HG03460 (cell line): ENCODE results near the gene CNTFR.

Experiments
- ATAC-seq: cut with Tn5 transposase; IDR thresholded peaks from one replicate; pipeline ENCODE4 v1.9.1; 2021; ENCODE audit not compliant: unreplicated experiment

Gene CNTFR

DNA sequence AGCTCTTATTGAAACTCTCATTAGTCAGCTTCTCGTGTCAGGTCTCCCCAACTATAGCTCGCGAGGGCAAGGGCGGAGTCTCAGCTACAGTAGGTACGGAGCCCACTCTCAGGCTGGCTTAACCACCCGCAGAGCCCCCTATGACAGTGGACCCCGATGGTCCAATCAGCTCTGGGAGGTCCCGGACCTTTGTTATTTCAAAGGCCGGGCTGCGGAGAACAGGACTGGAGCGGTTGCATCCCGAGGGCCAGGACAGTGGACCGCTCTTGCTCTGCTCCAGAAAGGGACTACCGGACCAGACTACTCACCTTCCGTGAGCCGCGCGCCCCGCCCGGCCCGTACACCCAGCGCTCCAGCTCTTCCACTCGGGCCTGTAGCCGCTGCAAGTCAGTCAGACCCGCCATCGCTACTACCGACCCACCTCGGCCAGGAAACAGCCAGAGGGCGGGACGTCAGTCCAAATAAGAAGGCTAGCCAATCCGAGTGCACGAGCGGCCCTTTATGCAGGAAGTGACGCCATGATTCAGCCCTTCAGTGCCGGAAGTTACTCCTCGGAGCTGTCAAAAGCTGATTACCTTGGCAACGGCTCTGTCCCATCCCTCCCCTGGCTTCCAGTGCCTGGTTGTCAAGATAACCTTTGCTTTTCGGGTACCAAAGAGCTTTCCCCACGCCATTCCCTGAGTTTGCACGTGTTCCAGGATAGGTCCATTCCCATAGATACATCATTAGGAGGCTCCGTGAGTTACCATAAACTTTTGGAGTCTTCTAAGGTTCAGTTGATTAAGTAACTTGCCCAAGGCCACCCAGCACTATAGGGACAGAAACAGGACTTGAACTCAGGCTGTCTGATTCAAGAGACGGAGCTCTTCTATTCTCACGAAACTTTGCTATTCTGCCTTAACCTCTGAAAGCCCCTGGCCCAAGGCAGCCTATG lies 30.8 kb upstream of the CNTFR start, which contains the start of gene DCTN3:
TSS of gene DCTN3 (minus strand) at position 435 of the 934 bp plus-strand sequence. CDS start at position 404, 31 bp downstream.
- ATAC-seq: peak; percentile 99

DNA sequence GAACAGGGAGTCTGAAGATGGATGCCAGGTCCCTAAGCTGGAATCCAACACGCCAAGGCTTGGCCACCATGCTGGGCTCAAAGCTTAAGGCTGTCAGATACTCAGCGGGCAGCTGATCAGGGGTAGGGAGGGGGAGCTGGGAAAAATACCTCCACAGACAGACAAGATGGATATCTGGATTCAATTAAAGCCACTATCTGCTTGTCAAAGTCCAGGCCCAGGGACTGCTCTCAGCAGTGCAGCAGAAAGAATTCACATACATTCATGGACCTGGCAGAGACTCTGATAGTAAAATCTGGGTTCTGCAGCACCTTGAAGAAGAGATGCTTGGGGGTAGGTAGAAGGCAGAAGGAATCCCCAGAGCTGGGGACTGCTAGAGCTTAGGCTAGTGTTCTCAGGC lies 25.6 kb upstream of the CNTFR start:
- ATAC-seq: no peak

DNA sequence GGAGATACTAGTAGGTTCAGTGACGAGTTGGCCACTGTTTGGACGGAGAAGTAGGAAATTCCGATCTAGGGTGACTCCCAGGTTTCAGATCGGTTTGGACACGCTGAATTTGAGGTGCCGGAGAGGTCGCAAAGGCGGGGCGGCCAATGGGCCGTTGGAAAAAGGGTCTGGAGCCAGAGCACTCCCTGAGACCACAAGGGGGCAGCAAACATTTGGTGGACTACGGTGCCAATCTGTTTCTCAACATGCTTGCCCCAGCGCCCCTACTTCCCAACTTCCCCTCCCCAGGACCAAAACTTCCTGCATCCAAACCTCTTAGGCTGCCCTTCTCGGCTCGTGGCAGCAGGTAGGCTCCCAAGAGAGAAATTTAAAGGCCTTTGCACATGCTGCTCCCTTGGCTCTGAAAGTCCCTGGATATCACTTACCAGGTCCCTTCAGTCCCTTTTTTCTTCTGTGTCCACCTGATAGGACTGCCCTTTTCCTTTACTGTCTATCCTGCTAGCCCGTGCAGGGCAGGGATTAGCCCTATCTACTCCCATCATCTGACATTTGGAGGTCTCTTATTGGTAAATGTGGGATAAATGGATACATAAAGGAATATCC lies 23.4 kb upstream of the CNTFR start:
- ATAC-seq: peak; percentile 43

DNA sequence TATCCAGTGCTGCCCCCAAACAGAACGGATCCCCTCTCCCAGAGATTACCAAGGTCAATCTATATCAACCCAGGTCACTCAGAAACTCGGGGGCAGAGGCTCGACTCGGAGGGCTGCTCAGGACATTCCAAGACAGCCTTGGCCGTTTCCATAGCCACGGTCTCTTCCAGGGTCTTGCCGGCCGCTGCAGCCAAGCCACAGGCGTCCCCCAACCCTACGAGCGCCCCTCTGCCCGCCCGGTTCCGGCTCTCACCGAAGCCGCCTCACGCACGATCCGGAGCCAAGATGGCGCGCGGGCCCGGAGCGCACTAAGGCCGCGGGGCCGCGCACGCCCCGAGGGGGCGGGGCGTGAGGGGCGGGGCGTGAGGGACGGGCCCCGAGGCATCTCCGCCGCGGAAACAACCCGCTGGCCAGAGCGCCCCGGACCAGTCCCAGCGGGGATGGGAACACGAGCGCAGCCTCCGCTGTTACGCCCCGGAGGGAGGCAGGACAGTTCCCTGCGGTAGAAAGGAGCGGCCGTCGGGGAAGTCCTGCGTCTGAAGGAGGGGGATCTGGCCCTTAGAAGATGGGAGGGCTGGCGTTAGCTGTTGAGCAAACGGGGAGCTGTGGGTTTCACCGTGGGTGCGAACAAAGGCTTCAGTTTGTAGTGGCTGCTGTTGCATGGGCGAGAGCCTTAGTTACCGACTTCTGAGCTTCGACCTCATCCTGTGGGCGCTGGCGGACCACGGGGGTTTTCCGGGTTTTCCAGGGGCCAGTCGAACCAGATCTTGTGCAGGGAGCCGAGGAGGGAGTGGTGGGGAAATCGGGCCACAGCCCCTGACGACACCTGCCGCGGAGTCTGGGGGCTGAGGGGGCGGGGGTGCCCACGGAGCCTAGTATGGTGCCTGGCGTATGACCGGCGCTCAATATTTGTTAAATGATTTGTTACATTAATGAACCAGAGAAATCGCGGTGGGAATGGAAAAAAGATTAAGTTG lies 22.6 kb upstream of the CNTFR start, which contains the start of gene RPP25L:
TSS of gene RPP25L (minus strand) at position 287 of the 977 bp plus-strand sequence. CDS start 801 bp downstream, outside the sequence.
- peak; percentile 76 for ATAC-seq

DNA sequence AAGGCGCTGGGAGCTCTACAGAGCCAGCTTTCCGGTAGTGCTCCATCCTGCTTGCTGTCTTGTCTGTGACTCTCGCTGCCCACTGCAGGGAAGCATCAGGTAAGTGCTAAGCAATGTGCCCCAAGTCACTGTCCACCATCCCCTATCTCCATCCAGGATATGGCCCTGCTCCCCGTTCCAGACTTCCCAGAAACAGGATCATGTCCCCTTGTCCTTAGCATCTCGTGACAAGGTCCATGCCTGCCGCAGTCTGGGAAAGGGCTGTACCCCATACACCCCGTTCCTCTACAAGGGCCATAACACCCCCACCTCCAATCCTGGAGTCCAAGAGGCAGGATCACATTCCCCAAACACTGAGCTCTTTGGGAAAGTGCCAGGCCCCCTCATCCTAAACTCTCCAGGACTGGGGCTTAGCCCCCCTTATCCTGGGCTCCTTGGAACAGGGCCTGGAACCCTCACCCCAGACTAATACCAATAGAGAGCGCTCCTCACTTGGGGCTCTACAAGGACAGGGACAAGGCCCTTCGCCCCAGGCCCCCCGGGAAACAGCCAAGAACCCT lies 21.8 kb upstream of the CNTFR start:
- no peak for ATAC-seq

DNA sequence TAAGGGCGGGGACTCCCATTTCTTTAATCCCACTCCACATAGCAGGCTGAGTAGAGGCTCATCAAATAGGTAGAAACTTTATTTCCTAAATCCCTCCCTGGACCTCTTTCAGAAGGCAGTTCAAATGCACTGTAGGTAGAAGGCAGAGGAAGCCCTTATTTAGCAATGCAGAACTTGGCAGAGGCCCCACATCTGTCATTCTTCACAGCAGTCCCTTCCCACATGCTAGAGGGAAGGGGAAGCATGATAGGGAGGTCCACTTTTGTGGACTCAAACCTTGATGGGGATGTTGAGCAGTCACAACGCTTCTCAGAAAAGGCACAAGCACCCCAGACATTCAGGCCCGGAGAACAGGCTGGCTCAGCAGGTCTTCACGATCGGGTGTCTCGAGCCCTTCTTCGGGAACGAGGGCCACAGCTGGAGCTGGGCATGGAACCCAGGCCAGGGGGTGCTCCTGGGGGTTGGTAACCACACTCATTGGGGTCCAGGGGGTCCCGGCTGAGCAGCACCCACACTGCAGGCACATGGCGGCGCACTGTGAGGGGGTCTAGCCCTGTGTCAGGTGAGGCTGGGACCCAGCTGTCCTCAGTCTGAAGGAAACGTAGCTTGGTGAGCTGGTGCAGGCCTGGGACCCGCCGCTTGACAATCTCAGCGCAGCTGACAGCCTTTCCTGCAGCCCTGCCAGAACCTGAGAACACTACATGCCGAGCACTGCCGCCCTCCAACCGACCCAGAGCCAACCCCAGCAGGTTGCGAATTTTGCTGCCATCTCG lies 21.1 kb upstream of the CNTFR start:
- ATAC-seq: no peak

DNA sequence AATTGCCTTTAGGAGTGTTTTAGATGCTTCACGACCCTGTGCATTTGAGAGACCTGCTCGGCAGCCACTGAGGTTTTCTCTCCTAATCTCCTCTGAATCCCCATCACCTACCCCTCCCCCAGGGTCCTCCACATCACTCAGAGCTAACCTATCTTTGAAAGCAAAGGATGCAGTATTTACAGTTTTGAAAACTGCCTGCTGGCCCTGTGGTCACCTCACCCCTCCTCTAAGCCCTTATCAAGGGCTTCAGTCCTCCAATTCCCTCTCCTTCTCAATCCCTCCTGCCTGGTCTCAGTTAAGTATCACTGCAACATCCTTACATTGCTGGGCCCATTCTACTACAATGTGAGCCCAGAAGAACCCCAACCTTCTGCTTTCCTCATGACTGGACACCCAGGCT lies 17.8 kb upstream of the CNTFR start:
- no peak for ATAC-seq

DNA sequence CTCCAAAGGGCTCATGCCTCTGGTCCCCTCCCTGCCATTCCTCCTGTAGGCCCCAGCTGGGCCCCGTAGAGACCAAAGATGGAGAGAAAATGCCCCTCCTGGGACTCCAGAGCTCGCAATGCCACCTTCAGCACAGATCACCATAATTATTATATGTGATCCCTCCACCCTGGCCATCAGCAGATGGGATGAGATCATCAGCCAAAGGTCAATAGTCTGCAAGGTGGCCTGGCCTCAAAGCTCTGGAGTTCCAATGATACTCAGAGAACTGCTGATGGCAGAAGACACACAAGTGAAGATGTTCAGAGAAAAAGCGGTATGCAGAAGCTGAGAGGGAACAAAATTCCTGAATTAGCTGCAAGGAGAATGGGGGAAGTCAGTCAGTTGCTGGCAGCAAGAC lies 17.4 kb upstream of the CNTFR start:
- no peak for ATAC-seq

DNA sequence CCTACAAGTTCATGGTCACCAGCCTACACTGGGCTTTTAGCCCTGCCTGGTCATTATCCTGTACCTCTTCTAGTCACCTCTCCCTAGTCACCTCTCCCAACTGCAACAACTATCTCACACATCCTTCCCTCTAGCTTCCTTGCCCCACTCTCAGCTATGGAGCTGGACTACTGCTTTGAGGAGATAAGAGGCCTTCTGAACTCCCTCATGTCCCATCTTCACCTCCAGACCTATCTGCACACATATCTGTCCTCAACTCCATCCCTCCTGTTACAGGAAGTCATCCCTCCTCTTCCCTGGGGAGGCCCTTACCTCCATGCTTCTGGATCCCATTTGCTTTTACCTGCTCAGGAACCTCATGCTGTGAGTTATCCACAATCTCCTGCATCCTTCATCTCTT lies 16.7 kb upstream of the CNTFR start:
- ATAC-seq: no peak

DNA sequence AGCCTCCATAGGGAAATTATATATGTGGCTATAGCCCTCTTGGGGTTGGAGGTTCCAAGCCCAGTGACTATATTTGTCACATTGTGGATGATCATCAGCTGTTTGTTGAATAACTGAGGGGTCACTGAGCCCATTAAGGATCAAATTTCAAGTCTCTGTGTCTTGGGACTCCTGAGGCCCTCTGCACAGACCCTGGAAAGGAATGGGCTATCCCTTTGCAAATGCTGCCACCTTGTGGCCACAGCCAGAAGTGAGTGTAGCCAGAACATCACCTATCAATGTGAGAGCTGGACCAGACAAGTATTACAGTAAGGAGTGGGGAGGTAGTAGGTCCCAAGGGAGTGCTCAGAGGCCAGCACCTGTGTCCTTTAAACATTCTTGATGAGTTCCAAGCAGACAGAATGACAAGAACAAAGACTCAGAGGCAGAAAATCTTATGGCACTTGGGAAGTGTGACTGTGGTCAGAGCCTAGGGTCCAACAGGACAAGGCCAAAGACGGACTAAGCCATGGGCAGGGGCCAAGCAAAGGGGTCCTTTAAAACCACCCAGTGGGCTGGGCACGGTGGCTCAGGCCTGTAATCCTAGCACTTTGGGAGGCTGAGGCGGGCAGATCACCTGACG lies 14.2 kb upstream of the CNTFR start:
- ATAC-seq: no peak

DNA sequence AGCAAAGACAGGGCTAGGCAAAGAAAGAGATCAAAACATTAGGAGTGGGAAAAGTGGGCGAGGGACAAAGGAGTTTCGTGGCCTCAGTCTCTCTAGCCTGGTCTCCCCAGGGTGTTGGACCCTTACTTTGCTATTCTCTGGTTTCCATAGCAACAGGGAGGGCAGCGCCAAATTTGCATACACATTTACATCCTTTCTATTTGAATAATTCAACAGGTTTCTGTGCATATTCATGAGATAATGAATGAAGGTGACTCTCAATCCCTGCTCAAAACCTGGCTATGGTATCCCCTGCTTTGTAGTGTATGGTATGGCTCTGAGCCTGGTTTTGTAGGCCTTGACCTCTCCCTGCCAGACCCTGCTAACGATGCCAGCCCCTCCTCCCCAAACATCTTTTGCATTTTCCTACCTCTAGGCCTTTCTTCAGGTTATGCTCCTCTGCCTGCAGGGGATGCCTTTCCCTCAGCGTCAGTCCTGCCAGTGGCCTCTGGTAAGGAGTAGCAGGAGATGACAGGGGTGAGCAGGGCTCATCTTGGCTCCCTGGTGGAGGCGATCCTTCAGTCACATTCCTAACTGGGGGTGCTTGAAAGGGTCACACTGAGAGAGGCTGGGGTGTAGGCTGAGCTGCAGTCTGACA lies 12.5 kb upstream of the CNTFR start:
- no peak for ATAC-seq

DNA sequence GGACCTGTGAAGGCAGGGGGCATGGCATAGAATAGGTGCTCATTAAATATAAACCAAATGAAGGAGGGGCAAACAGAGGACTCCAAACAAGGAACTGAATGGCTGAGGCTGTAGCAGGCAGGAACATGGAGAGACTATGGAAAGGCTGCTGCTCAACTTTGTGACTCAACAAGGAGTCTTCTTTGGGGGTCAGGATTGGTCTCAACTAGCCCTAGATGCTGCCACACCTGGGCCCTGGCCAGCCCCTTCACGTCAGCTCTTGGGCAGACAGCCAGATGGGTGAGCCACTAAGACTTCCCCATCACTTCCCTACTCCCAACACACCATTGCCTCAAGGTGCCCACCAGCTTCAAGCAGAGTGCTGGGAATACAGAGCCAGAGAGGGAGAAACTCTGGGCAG lies 11.4 kb upstream of the CNTFR start:
- no peak for ATAC-seq

DNA sequence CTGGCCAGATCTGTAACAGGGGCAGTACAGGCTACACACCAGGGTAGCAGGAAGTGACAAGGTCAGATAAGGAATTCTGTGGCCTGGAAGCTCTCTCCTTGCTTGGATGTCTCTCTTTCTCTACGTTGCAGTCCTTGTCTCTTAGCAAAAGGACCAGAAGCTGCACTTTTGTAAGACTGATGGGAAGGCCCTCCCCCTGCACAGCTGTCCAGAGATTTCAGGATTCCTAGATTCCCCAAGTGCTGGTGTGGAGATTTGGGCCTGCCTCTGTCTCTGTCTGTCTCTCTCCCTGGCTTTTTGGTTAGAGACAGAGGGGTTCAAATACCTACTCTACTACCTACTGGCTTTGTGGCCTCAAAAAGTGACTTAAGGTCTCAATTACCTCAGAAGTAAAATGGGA lies 10.0 kb upstream of the CNTFR start:
- ATAC-seq: no peak

DNA sequence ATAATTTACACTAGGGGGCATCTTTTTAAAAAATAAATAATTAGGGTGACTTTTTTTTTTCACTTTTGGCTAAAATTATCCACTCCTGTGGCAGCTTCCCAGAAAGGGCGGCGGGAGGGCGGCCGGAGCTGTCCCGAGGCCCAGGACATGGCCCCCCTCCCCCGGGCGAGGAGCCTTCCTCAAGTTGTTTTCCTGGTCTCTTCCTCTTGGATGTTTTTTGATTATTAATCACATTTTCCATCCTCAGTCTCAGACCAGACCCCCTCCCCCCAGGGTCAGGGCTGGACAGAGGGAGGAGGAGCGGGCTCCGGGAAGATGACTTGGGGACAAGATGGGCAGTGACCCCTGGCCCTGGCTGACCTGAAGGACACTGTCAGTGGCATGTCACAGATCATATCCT lies 4.7 kb upstream of the CNTFR start:
- no peak for ATAC-seq

DNA sequence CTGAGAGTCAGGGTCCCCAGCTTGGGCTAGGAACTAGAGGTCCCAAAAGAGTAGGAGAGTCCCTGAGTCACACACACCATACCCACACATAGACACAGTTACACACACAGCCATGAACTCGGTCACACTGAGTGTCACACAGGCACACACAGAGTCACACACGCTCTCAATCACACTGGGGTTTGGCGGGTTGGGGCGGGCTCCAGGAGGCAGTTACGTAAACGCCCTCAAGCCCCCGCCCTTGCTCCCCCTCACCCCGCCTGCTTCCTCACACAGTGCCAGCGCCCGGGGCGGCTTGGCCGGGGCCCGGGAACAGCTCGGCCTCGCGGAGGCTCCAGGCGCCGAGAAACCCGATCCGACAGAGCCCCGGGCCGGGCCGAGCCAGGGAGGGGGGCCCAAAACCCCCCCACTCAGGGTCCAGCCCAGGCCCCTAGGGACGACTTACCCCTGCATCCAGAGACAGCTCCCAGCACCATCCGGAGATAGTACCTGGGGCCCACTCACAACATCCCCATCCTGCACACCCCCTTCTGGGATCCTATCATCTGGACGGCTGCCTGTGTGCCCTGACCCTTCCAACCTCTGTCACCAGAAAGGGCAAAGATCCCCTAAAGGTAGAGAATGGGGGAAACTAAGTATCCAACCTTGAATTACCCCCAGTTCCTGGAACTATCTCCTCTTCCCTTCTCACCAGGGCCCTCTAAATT lies 3.5 kb upstream of the CNTFR start:
- no peak for ATAC-seq

DNA sequence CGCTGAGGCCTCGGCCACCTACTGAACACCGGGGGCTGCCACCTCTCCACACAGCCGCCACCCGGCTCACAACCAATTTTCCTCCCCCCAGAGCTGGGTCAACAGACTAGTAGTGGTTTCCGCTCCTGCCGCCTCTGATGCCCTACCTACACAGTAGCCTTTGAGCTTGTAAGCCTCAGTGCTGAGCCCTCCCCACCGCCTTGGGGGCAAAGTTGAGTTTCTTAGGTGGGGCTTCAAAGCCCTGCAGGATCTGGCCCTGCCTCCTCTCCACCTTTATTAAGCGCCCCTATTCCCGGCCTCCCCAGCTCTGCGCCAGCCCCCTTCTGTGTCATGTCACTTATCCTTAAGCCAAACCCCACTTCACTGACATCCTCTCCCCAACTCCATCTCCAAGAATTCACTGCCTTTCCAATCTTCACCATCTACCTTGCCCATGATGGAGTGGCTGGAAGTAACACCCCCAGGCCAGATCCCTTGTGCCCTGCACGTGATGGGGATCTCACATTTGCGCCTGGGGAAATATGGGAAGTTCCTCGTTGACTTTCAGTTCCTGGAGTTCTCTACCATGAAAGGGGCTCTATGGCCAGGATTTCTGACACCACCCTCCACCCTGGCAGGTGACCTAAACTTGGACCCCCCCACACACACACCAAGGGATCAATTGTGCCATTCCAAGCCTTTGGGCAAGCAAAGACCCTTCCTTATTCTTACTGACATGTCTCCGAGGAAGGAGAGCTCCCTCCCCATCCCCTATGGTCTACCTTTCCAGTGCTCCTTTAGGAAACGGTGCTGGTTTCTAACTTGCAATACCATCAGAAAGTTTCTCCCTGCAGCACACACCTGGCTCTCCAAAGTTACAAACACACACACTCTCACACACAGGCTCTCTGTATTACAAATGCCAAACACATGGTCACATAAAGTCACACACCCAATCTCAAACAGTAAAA lies 2.7 kb upstream of the CNTFR start:
- no peak for ATAC-seq

DNA sequence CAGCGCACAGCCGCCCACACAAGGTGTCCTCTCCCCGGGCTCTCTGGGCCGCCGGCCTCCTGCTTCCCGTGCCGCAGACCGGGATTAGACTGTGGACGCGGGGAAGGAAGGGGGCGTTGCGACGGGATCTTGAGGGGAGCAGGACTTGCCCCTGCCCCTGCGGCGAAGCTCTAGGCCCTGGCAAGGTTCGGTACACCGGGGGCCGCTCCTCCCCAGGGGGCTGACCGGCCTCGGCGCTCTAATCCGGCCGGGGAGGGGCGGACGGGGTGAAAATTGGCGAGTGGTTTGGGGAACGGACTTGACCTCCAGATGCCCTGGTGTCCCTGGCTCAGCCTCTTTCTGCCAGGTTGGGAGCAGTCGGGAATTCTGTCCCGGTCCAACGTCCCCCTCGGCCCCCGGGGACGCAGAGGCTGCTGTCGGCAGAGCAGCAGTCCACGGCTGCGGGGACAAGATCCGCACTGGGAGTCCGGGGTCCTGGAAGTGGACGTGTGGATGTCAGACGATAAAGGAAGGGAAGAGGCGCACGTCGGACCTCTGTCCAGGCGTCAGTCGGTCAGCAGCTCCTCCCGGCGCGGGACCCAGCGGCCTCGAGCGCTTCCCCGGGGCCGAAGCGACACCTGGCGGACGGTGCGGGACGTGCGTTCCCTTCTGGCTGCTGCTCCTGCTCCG lies 1.9 kb upstream of the CNTFR start:
- ATAC-seq: no peak
